ENCODE results near the gene POLD4.
"Not testable (repeated sequence)": the region's sequence is repeated elsewhere in the genome, so short reads cannot be mapped to it uniquely, and the experiment has no call there.

POLD4 gene

GRCh38 chr11:67353317-67354074 lies at the start of gene POLD4:
TSS of gene POLD4 (minus strand) at chr11:67353546. CDS start at chr11:67353399, 147 bp downstream.
- peak; percentile 87 for DNase-seq

- not testable (repeated sequence) for DNase-seq
Measured at GRCh38 chr11:67403085-67403484, 49.7 kb upstream of the POLD4 start.

GRCh38 chr11:67402192-67402839 lies 49.0 kb upstream of the POLD4 start:
- not testable (repeated sequence) for DNase-seq

- DNase-seq = peak; percentile 86
Measured at GRCh38 chr11:67401495-67402191, 48.3 kb upstream of the POLD4 start, which contains the start of gene PPP1CA. TSS of gene PPP1CA (minus strand) at chr11:67401858. CDS start at chr11:67401782, 76 bp downstream.

GRCh38 chr11:67400942-67401494 lies 47.7 kb upstream of the POLD4 start:
- DNase-seq = no peak

- DNase-seq = no peak
Measured at GRCh38 chr11:67400251-67400941, 47.0 kb upstream of the POLD4 start.

GRCh38 chr11:67398661-67399563 lies 45.6 kb upstream of the POLD4 start:
- DNase-seq = no peak

- no peak for DNase-seq
Measured at GRCh38 chr11:67397986-67398660, 44.8 kb upstream of the POLD4 start.

GRCh38 chr11:67397536-67397935 lies 44.2 kb upstream of the POLD4 start:
- no peak for DNase-seq

GRCh38 chr11:67396587-67397389 lies 43.4 kb upstream of the POLD4 start:
- DNase-seq = no peak

GRCh38 chr11:67396259-67396581 lies 42.9 kb upstream of the POLD4 start:
- no peak for DNase-seq

- no peak for DNase-seq
Measured at GRCh38 chr11:67395555-67396258, 42.4 kb upstream of the POLD4 start.

- DNase-seq = no peak
Measured at GRCh38 chr11:67393990-67394389, 40.6 kb upstream of the POLD4 start.

GRCh38 chr11:67393437-67393836 lies 40.1 kb upstream of the POLD4 start:
- DNase-seq = no peak

GRCh38 chr11:67392183-67392715 lies 38.9 kb upstream of the POLD4 start:
- no peak for DNase-seq

GRCh38 chr11:67391304-67392182 lies 38.2 kb upstream of the POLD4 start, which contains the start of gene RAD9A:
TSS of gene RAD9A (plus strand) at chr11:67391986. CDS start at chr11:67392045, 59 bp downstream.
- peak; percentile 98 for DNase-seq

GRCh38 chr11:67390947-67391303 lies 37.6 kb upstream of the POLD4 start:
- DNase-seq = no peak

GRCh38 chr11:67389477-67389876 lies 36.1 kb upstream of the POLD4 start:
- no peak for DNase-seq

Data from NCI-H2171 (cell line).